C4-2B (cell line): ENCODE measurements around the gene CTSV.
"Not testable (repeated sequence)": the region's sequence is repeated elsewhere in the genome, so short reads cannot be mapped to it uniquely, and the experiment has no call there.

Experiments
- ZFX ChIP-seq: fragments of 450-650 bp; IDR thresholded peaks from 2 replicates; pipeline ENCODE4 v1.6.1; 2017
- TF ChIP-seq, protein P1 (sequence below): fragments of 450-650 bp; conservative IDR thresholded peaks from 2 replicates; pipeline ENCODE4 v1.5.1; 2017; ENCODE audit warnings: mild to moderate bottlenecking

DNA sequence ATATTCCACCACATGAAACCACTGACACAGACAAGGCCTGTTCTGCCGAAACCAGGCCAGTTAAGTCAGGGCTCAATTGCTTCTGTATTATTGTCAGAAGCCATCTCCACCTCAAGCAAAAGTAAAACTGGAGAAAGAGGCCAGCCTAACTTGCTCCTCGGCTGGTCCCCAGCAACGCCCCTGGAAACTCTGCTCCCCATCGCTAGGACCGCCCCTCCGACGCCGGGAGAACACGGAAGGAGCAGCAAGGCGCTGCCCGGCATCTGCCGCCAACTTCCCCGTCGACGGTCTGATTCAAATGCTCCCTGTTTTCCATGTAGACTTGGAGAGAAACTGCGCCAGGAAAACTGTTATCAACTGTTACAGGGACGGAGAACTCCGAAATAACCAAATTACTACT is 26.3 kb downstream of the CTSV start:
- TF ChIP-seq, protein P1, sequence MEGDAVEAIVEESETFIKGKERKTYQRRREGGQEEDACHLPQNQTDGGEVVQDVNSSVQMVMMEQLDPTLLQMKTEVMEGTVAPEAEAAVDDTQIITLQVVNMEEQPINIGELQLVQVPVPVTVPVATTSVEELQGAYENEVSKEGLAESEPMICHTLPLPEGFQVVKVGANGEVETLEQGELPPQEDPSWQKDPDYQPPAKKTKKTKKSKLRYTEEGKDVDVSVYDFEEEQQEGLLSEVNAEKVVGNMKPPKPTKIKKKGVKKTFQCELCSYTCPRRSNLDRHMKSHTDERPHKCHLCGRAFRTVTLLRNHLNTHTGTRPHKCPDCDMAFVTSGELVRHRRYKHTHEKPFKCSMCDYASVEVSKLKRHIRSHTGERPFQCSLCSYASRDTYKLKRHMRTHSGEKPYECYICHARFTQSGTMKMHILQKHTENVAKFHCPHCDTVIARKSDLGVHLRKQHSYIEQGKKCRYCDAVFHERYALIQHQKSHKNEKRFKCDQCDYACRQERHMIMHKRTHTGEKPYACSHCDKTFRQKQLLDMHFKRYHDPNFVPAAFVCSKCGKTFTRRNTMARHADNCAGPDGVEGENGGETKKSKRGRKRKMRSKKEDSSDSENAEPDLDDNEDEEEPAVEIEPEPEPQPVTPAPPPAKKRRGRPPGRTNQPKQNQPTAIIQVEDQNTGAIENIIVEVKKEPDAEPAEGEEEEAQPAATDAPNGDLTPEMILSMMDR = not testable (repeated sequence)
- not testable (repeated sequence) for TF ChIP-seq ZFX
